ENCODE data around the gene ARHGAP24.
"Not testable (repeated sequence)": the region's sequence is repeated elsewhere in the genome, so short reads cannot be mapped to it uniquely, and the experiment has no call there.

ARHGAP24 gene

GRCh38 chr4:85659610-85660218, 184.8 kb downstream of the ARHGAP24 start:
- no peak for DNase-seq

GRCh38 chr4:85666625-85667024, 191.7 kb downstream of the ARHGAP24 start:
- DNase-seq, result not testable (repeated sequence)

- DNase-seq, result no peak
Measured at GRCh38 chr4:85669204-85669603, 194.3 kb downstream of the ARHGAP24 start.

- no peak for DNase-seq
Measured at GRCh38 chr4:85669992-85670548, 195.1 kb downstream of the ARHGAP24 start.

- no peak for DNase-seq
Measured at GRCh38 chr4:85671120-85671519, 196.2 kb downstream of the ARHGAP24 start.

- no peak for DNase-seq
Measured at GRCh38 chr4:85672116-85672515, 197.2 kb downstream of the ARHGAP24 start.

- DNase-seq, result no peak
Measured at GRCh38 chr4:85672959-85673358, 198.0 kb downstream of the ARHGAP24 start.

GRCh38 chr4:85673540-85673939, 198.6 kb downstream of the ARHGAP24 start:
- DNase-seq, result no peak

GRCh38 chr4:85675076-85676049, 200.4 kb downstream of the ARHGAP24 start:
- no peak for DNase-seq

- no peak for DNase-seq
Measured at GRCh38 chr4:85676050-85676425, 201.1 kb downstream of the ARHGAP24 start.

GRCh38 chr4:85676850-85677590, 202.1 kb downstream of the ARHGAP24 start:
- peak; percentile 9 for DNase-seq

GRCh38 chr4:85681221-85681657, 206.3 kb downstream of the ARHGAP24 start:
- no peak for DNase-seq

GRCh38 chr4:85681921-85682320, 207.0 kb downstream of the ARHGAP24 start:
- DNase-seq, result no peak

- DNase-seq, result no peak
Measured at GRCh38 chr4:85682391-85682790, 207.4 kb downstream of the ARHGAP24 start.

GRCh38 chr4:85684676-85685075, 209.7 kb downstream of the ARHGAP24 start:
- DNase-seq, result no peak

GRCh38 chr4:85686398-85686797, 211.4 kb downstream of the ARHGAP24 start:
- no peak for DNase-seq

- no peak for DNase-seq
Measured at GRCh38 chr4:85688055-85688740, 213.2 kb downstream of the ARHGAP24 start.

- no peak for DNase-seq
Measured at GRCh38 chr4:85696661-85697060, 221.7 kb downstream of the ARHGAP24 start.

GRCh38 chr4:85697854-85698253, 222.9 kb downstream of the ARHGAP24 start:
- DNase-seq, result no peak

- no peak for DNase-seq
Measured at GRCh38 chr4:85700362-85700761, 225.4 kb downstream of the ARHGAP24 start.

GRCh38 chr4:85701861-85702321, 226.9 kb downstream of the ARHGAP24 start:
- DNase-seq, result no peak

GRCh38 chr4:85703096-85703495, 228.1 kb downstream of the ARHGAP24 start:
- no peak for DNase-seq
